Activated naive CD8-positive, alpha-beta T cell treated with anti-CD3 and anti-CD28 coated beads, Interleukin-2, amount 50 U/mL, for 16 hours (primary cell): ENCODE data around the gene UGCG.
"Not testable (repeated sequence)": the region's sequence is repeated elsewhere in the genome, so short reads cannot be mapped to it uniquely, and the experiment has no call there.

Experiments used
- DNase-seq: peaks from one replicate; pipeline ENCODE4 v3.0.0-alpha.2; 2020; ENCODE audit warnings: low read depth, low spot score

UGCG gene

DNA sequence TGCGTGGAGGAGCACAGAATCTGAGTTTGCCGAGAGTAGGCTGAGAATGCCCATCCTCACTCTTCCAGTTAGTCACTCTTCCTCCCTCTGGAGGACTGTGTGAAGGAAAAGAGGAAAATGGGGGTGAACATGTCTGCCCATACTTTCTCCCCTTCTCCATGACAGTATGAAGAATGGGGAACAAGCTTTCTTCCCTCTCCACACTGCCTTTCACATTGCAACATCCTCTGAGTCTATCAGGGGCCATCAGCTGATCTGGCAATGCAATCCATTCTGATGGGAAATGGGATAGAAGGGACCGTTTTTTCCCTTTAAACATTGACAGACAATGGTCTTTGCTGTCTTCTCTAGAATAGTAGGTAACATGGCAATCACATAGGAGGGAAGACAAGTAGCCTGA, 56.8 kb downstream of the UGCG start:
- DNase-seq: no peak

DNA sequence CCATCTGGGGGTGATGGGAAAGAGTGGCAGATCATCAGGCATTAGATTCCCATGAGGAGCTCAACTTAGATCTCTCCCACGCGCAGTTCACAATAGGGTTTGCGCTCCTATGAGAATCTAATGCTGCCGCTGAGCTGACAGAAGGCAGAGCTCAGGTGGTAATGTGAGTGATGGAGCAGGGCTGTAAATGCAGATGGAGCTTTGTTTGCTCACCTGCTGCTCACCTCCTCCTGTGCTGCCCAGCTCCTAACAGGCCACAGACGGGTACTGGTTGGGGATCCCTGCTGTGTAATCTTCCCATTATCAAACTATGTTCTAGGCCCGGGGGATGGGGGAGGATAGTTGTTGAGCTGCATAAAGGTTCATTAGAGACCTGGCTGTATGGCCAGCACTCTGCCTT, 58.4 kb downstream of the UGCG start:
- DNase-seq: no peak

DNA sequence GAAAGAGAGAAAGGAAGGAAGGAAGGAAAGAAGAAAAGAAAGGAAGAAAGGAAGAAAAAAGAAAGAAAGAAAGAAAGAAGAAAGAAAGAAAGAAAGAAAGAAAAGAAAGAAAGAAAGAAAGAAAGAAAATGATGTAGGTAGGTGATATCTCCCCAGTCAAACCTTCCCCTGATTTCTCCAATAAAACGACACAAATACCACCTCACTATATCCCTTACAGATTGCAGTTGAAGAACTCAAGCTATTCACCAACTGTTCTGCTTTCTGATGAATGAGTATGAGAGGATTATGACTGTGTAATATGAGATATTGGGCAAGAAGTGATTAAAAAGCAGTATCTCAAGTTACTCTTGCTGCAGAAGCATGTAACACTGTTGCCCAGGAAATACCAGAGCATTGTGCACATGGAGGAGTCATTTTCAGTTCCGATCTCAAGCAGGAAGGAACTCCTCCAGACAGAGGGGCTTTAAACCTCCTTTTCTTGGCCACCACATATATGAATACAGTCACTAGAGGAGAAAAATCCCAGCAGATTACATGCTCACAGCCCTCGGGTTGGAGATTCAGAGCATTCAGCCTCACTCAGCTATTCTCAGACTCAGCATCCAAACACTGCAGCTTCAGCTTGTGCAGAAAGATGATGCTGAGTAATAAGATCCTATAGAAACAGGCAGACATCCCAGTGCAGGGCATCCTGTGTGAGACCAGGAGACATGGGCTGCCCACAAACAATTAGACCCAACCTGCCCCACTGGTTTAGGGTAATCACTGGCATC, 61.4 kb downstream of the UGCG start:
- DNase-seq: no peak

DNA sequence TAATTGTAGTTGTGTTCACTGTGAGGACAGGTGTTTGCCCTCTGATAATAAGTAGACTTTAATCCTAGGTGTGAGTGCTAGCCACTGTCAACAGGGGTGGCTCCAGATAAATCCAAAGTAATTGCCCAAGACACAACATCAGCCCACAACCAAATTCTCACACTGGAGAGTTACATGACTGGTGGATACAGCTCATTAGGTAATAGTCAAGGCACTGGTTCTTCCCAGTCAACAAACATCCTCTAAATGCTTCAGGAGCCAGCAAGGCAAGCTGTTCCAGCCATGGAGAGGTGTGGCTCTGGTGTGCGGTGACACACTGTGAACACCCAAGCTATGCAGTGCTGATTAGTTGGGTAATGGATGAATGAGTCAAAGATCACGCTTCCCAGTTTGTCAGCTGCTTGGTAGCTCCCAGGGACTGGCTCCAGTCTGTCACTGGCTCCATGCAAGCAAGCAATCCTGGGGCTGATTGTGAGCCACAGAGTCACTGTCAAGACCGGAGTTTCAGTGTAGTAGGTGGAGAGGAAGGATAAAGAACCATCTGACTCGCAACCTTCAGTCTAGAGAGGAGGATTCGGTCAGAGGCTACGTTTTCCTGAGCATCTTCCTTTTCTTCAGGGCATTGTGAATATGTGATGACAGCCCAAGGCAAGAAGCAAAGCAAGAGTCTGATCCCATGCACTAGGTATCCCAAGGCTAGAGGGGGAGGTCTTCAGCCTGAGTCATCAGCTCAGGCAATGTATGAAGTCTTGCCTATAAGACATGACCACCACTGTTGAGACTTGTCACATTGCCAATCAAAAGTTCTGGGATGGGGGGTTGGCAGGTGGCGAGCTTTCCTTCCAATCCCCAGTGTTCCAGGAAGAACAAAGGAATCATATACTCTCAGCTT, 63.1 kb downstream of the UGCG start:
- DNase-seq: no peak

DNA sequence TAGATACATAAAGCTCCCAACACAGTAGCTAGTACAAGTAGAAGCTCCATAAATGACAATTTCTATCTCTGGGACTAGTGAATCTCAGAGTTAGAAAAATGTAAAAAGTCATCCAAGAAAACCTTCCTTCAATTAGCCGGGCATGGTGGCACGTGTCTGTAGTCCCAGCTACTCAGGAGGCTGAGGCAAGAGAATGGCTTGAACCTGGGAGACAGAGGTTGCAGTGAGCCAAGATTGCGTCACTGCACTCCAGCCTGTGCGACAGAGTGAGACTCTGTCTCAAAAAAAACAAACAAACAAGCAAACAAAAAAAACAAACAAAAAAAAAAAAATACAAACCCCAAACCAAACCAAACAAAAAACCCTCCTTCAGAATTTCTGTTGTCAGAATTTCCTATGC, 63.9 kb downstream of the UGCG start:
- not testable (repeated sequence) for DNase-seq

DNA sequence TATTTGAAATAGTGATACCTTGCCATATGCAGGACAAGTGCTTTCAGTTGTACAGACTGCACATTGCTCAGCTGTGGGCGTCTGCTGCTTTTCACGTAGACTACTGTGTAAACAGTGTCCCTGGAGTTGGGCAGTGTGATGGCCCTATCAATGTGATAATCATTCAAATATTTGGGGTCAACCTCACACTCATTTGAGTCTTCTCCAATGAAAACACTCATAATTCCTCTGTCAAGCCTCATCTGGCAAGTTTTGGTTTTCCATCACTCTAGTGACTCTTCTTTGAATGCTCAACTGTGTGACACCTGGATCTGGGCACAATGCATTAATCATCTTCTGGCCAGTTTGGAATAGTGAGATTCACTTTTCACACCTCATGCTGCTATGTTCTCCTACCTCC, 64.4 kb downstream of the UGCG start:
- no peak for DNase-seq

DNA sequence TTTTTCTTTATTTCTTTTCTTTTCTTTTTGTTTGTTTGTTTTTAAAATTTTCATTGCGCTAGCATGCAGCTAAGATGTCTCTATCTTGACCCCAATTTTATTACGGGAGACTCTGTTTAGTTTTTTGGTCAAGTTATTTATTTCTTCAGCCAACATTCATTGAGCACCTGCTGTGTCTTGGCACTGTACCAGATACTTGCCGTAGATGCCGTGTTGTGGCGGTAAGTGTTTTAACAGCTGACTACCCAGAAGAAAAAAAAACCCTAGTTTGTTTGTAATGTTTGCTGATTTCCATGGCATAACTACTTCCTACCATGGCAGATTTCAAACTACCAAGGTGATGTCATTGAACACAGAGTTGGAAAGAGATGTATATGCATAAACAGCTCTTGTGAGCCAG, 65.0 kb downstream of the UGCG start:
- no peak for DNase-seq

DNA sequence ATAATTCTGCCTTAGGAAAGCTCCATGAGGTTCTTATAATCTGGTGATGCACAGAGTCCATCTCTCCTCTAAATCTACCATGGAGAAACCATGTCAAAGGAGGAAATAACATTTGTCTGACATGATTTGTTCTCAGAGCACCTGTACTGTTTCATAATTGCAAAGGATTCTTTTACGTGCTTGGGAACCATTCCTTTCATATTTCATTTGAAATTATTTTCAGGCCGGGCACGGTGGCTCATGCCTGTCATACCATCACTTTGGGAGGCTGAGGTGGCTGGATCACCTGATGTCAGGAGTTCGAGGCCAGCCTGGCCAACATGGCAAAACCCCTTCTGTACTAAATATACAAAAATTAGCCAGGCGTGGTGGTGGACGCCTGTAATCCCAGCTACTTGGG, 65.4 kb downstream of the UGCG start:
- no peak for DNase-seq

DNA sequence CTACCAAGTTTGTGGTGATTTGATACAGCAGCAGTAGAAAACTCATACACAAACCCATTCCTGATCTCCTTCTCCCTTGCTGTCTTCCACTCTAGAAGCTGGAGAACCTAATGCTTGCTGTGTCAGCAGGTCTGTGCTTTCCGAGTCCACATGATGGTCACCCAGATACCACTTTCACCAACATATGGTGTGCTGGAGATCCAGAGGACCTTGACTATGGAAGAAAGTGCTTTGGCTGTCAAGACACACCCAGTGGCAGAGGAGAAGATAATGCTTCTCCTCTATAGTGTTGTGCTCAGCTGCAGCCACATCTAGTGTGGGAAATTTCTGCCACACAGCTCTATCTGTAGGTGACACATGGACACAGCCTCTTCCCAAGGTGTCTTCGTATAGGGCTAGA, 67.4 kb downstream of the UGCG start:
- no peak for DNase-seq

DNA sequence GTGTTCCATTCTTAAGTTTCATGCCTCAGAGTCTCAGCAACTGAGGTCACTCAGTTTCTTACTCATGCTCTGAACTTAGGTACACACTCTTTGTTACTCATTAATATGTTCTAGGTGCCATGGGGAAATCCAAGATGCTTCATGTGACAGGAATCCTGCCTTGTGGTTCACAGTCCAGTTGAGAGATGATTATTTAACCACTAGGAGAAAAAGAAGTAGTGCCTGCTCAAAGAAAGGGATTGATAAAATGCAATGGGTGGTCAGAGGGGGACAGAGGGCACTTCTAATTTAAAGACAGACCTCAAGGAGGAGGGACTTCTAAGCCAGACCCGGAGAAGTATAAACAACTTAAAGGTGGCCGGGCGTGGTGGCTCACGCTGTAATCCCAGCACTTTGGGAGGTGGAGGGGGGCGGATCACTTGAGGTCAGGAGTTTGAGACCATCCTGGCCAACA, 69.0 kb downstream of the UGCG start:
- DNase-seq: no peak

DNA sequence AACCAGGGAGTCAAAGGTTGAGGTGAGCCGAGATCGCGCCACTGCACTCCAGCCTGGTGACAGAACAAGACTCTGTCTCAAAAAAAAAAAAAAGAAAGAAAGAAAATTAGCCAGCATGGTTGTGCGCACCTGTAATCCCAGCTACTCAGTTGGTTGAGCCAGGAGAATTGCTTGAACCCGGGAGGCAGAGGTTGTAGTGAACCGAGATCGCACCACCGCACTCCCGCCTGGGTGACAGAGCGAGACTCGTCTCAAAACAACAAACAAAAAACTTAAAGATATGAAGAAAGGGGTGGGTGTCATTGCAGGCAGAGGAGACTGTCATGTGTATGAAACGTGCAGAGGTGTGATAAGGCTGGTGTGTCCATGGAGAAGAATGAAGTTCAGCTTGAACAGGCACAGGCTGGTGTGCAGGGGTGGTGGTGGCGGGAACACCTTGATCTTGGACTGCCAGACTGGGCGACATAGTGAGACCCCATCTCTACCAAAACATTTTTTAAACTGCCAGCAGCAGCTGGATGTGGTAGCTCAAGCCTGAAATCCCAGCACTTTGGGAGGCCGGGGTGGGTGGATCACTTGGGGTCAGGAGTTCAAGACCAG, 69.6 kb downstream of the UGCG start:
- DNase-seq: no peak

DNA sequence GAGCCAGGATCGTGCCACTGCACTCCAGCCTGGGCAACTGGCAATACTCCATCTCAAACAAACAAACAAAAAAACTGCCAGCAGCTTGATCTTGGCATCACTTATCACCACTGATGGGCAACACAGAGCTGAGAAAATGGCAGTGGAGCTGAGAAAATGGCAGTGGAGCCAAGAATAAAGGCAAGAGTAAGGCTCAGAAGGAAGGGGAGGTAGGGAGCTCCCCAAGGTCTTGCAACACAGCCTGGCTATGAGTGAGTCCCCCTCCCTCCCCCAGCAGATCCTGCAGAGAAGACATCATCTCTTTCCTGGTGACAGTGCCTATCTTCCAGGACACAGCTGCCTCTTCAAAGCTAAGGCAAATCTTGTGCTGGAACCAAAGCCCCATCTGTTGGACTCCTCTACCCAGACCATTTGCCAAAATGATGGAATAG, 70.3 kb downstream of the UGCG start:
- no peak for DNase-seq

DNA sequence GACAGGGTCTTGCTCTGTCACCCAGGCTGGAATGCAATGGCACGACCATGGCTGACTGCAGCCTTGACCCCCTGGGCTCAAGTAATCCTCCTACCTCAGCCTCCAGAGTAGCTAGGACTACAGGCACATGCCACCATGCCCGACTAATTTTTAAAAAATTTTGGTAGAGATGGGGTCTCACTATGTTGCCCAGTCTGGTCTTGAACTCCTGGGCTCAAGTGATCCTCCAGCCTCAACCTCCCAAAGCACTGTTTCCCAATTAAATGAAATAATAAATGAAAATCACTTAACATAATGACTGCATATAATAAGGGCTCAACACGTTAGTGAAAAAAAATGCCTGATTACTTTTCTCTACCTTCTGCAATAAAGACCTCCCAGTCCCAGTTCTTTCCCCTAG, 71.0 kb downstream of the UGCG start:
- DNase-seq: no peak

DNA sequence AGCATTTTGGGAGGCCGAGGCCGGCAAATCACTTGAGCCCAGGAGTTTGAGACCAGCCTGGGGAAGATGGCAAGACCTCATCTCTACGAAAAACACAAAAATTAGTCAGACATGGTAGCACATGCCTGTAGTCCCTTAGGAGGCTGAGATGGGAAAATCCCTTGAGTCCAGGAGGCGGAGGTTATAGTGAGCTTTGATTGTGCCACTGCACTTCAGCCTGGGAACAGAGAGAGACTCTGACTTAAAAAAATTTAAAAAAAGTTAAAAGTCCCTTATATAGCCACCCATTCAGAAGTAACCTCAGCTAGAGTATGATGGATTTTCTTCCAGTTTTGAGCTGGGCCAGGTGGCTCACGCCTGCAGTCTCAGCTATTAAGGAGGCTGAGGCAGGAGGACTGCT, 72.4 kb downstream of the UGCG start:
- DNase-seq: no peak

DNA sequence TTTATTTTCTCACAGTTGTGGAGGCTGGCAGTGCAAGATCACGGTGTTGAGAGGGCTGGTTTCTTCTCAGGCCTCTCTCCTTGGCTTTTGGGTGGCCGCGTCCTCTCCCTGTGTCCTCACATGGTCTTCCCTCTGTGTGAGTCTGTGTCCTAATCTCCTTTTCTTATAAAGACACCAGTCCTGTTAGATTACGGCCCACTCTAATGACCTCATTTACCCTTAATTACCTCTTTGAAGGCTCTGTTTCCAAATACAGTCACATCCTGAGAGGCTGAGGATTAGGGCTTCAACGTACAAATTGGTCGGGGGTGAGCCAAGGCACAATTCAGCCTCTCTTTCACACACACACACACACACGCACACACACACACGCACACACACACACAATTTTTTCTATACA, 73.0 kb downstream of the UGCG start:
- no peak for DNase-seq

DNA sequence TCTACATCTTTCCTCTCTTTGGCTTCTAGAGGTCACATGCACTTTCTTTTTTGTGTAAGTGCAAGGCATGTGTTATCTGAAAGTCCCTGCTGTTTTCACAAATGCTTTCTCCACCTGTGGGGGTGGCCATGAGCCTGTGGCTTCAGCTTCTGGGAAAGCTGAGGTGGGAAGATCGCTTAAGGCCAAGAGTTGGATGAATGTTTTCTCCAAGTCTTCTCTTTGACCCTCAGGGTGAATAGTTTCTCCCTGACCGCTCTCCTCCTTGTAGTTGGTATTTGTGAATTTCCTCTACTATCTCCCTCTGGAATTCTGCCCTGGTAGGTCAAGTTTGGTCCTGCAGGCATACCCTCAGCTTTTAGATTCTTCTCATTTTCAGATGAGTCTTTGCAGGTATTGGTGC, 74.2 kb downstream of the UGCG start:
- DNase-seq: no peak

DNA sequence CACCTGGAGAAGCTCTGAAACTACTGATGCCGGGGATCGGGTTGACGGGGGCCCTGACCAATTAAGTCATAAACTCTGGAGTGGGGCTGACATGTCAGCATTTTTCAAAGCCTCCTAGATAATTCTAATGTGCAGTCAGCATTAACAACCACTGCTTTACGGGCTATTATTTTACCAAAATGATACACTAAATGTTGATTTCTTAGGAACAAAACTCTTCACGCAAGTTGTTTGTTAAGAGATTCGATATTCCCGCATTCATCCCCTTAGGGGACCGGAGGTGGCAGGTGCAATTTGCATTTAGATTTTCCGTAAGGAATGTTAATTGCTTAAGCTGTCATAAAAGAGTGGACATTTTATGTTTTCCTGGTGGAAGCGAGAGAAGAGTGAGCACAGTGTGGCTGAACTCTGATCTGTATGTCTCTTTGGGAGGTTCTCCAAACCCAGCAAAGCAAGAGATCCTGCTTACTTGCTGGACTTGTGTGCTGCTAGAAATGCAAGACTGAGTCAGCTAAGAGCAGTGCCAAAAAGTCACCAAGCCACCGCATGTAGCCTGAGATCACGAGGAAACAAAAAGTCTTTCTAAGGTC, 77.6 kb downstream of the UGCG start:
- no peak for DNase-seq

DNA sequence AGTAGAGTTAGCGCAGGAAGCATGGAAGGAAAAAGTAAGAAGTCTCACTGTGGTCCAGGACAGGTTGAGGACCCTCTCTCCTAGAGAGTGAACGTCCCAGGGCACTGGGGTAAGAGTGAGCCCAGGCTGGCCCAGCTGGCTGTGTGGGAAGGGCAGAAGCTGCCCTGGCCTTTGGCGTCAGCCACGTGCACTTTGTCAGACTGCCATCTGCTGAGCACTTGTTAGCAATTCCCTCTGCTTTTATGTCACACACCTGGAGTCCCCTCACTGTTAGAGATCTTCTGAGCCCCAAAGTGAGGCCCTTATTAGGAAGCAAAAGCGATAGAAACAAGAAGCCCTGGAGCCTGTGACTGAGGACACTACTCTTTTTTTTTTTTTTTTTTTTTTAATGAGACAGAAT, 79.1 kb downstream of the UGCG start:
- no peak for DNase-seq

DNA sequence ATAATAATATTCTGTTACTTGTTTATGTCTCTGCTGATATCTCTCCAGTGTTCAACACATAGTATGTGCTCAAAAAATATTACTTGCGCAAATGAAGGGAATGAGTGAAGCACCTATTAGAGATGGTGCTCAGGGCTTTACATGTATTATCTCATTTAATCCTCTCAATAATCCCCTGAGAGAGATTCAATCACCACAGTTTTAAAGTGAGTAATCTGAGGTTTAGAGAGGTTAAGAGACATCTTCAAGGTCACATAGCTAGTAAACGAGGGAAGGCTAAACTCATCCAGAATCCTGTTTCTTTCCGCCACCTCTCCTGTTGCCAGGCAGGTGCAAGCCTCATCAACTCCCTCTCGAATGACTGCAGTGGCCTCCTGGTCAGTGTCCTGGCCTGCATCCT, 82.0 kb downstream of the UGCG start:
- DNase-seq: no peak

DNA sequence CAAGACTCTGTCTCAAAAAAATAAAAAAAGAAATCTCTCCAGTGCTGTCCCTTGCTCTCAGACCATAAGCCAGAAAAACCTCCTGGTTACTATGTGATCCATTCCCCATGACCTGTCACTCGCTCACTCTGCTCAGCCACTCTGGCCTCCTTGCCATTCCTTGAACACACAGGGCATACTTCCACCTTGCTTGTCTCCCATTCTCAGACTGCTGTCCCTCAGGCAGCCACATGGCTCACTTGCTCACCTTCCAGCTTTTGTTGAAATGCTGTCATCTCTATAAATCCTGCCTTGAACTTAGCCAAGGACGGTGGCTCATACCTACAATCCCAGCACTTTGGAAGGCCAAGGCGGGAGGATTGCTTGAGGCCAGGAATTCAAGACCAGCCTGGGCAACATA, 82.9 kb downstream of the UGCG start:
- DNase-seq: no peak

DNA sequence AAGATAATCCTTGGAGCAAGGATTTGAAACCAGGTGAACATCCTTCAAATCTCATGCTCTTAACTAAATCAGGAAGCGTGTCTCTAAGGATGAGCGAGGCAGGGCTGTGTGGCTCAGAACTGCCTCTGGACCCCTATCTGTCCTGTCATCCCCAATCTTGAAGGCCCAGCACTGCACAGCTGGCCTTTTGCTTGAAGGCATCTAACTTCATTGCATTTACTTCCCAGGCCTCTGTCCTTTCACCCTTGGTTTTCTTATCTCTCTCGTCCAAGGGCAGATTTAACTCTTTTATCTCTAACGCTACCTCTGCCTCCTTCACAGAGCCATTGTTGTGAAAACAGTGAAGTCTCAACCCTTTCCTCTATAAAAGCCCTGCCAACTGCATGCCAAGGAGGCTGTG, 83.8 kb downstream of the UGCG start:
- DNase-seq: no peak

DNA sequence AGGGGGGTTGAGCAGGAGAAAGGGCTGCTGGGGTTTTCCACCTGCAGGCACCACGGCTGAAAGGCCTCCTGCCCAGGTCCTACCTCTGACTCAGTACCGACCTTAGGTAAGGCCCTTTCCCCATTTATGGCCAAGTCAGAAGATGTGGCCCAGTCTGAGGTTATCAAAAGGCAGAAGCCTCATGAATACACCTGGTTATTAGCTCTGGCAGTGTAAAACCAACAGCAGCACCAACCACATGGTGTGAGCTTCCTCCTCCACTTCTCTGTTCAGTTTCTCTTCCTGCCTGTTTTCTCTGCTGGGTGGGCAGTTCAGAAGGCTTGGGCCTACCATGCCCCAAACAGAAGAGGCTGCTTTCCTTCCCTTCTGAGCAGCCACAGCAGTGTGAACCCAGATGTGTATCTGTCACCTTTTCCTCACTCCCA, 86.9 kb downstream of the UGCG start:
- no peak for DNase-seq
